SK-N-SH (cell line): ENCODE data around the gene OCEL1. TPM values are rescaled to one million over a fixed set of nuclear protein-coding genes. Genes with fewer than 3 reads are reported as not detected.

Experiments
- CTCF ChIA-PET: fragments of 300-600, 350-600 bp; formaldehyde crosslinking; extraction: SDS; loops from one replicate; lab custom pipeline; 2021; lab: Yijun Ruan, JAX
- POLR2A ChIA-PET: fragments of 350-600 bp; sonication (Branson Sonifier 250); formaldehyde crosslinking; extraction: SDS; loops from one replicate; lab custom pipeline; 2020; ENCODE audit warnings: antibody characterized with exemption, inconsistent platforms; lab: Yijun Ruan, JAX
- DNase-seq: peaks from one replicate; pipeline ENCODE4 v3.0.0; 2012
- H2AFZ ChIP-seq: fragments of 200-600 bp; sonication (generic); 2 replicates; pipeline ENCODE4 v1.8.1; 2016; ENCODE audit warnings: antibody characterized with exemption, mild to moderate bottlenecking, low read depth
- H3F3A ChIP-seq: fragments of 200-600 bp; sonication (generic); replicated peaks from 2 replicates; pipeline ENCODE3; 2016; ENCODE audit warnings: antibody characterized with exemption, mild to moderate bottlenecking; ENCODE audit not compliant: insufficient read depth
- H3K27ac ChIP-seq, 2 experiments: fragments of 200-500 bp in 1 of 2; fragments of 200-600 bp in 1 of 2; sonication (Bioruptor generic) in 1 of 2; sonication (generic), shearing (Covaris generic) in 1 of 2; 2 replicates each; pipeline versions ENCODE4 v1.5.1 to v1.6.1; 2014 to 2016; ENCODE audit warnings: low read depth in 2 of 2, inconsistent platforms in 1 of 2, low read length in 1 of 2, mild to moderate bottlenecking in 1 of 2, mixed read lengths in 1 of 2
- H3K27me3 ChIP-seq: fragments of 200-600 bp; sonication (generic), shearing (Covaris generic); 2 replicates; pipeline ENCODE4 v1.6.1; 2016; ENCODE audit warnings: mixed run types; ENCODE audit not compliant: insufficient read depth
- H3K36me3 ChIP-seq, 2 experiments: fragments of 200-500 bp in 1 of 2; fragments of 200-600 bp in 1 of 2; sonication (Bioruptor generic) in 1 of 2; sonication (generic) in 1 of 2; replicated peaks in 1 of 2; 2 replicates each; pipeline versions ENCODE3 to v1.5.1; 2014 to 2016; ENCODE audit warnings: low read length in 1 of 2, mild to moderate bottlenecking in 1 of 2; ENCODE audit not compliant: insufficient read depth in 2 of 2, control insufficient read depth in 1 of 2
- H3K4me1 ChIP-seq, 2 experiments: fragments of 200-500 bp in 1 of 2; fragments of 200-600 bp in 1 of 2; sonication (Bioruptor generic) in 1 of 2; sonication (generic), shearing (Covaris generic) in 1 of 2; 2 replicates each; pipeline versions ENCODE4 v1.5.1 to v1.6.1; 2014 to 2016; ENCODE audit warnings: low read depth in 1 of 2, low read length in 1 of 2, mixed run types in 1 of 2; ENCODE audit not compliant: insufficient read depth in 2 of 2, control insufficient read depth in 1 of 2
- H3K4me2 ChIP-seq: fragments of 200-600 bp; sonication (generic), shearing (Covaris generic); 2 replicates; pipeline ENCODE4 v1.6.1; 2017; ENCODE audit warnings: mixed run types
- H3K4me3 ChIP-seq, 2 experiments: fragments of 200-500 bp in 1 of 2; fragments of 200-600 bp in 1 of 2; sonication (Bioruptor generic) in 1 of 2; sonication (generic), shearing (Covaris generic) in 1 of 2; 2 replicates each; pipeline versions ENCODE4 v1.5.1 to v1.8.1; 2014 to 2016; ENCODE audit warnings: low read depth in 2 of 2, inconsistent platforms in 1 of 2, low read length in 1 of 2, mild to moderate bottlenecking in 1 of 2, mixed read lengths in 1 of 2, moderate library complexity in 1 of 2
- H3K79me2 ChIP-seq: fragments of 200-600 bp; sonication (generic); 2 replicates; pipeline ENCODE4 v1.8.1; 2017; ENCODE audit warnings: mild to moderate bottlenecking; ENCODE audit not compliant: insufficient read depth
- H3K9ac ChIP-seq: fragments of 200-600 bp; sonication (generic); 2 replicates; pipeline ENCODE4 v1.6.1; 2017; ENCODE audit warnings: mixed run types
- H3K9me2 ChIP-seq: fragments of 200-600 bp; sonication (generic); 2 replicates; pipeline ENCODE4 v1.6.1; 2017; ENCODE audit warnings: mixed run types
- H3K9me3 ChIP-seq: fragments of 200-600 bp; sonication (generic); 2 replicates; pipeline ENCODE4 v1.6.1; 2017; ENCODE audit warnings: mixed run types, mild to moderate bottlenecking, moderate library complexity
- H4K20me1 ChIP-seq: fragments of 200-600 bp; sonication (generic); 2 replicates; pipeline ENCODE4 v1.6.1; 2017; ENCODE audit warnings: mild to moderate bottlenecking, mixed run types; ENCODE audit not compliant: insufficient read depth
- CTCF ChIP-seq: fragments of 200-600 bp; sonication (generic); IDR thresholded peaks from 2 replicates; pipeline ENCODE4 v1.6.1; 2017; ENCODE audit warnings: antibody characterized with exemption, mild to moderate bottlenecking, moderate library complexity
- EZH2phosphoT487 ChIP-seq: fragments of 200-600 bp; sonication (generic); IDR thresholded peaks from 2 replicates; pipeline ENCODE4 v1.6.1; 2017; ENCODE audit warnings: low read depth, mixed run types, mild to moderate bottlenecking, antibody characterized with exemption, moderate library complexity, borderline replicate concordance
- FOXJ3 ChIP-seq: sonication (generic); formaldehyde crosslinking; IDR thresholded peaks from 2 replicates; pipeline ENCODE4 v1.5.1; 2020; ENCODE audit warnings: mild to moderate bottlenecking, missing genetic modification reagents
- FOXM1 ChIP-seq: IDR thresholded peaks from 2 replicates; pipeline ENCODE4 v1.4.0; 2012; ENCODE audit warnings: low read depth, mild to moderate bottlenecking
- GATA2 ChIP-seq: sonication (generic); formaldehyde crosslinking; IDR thresholded peaks from 2 replicates; pipeline ENCODE4 v1.5.0; 2020; ENCODE audit warnings: mild to moderate bottlenecking, missing genetic modification reagents
- MXI1 ChIP-seq: IDR thresholded peaks from 2 replicates; pipeline ENCODE4 v1.6.1; 2012; ENCODE audit warnings: mild to moderate bottlenecking, low read depth, low read length, improper control_type of control experiment
- NFIC ChIP-seq: IDR thresholded peaks from 2 replicates; pipeline ENCODE4 v1.4.0; 2012; ENCODE audit warnings: borderline replicate concordance
- NRF1 ChIP-seq: IDR thresholded peaks from 2 replicates; pipeline ENCODE4 v1.6.1; 2012; ENCODE audit warnings: low read depth, mild to moderate bottlenecking, low read length
- POLR2AphosphoS5 ChIP-seq: IDR thresholded peaks from 2 replicates; pipeline ENCODE4 v1.6.1; 2012; ENCODE audit warnings: low read depth, low read length
- RCOR1 ChIP-seq: fragments of 150-350 bp; IDR thresholded peaks from 2 replicates; pipeline ENCODE4 v1.6.1; 2017; ENCODE audit warnings: antibody characterized with exemption, low read length
- SIN3A ChIP-seq: IDR thresholded peaks from 2 replicates; pipeline ENCODE4 v1.6.1; 2012; ENCODE audit warnings: low read depth, mild to moderate bottlenecking, low read length, moderate library complexity, borderline replicate concordance
- TCF12 ChIP-seq: IDR thresholded peaks from 2 replicates; pipeline ENCODE4 v1.4.0; 2012
- TEAD4 ChIP-seq: IDR thresholded peaks from 2 replicates; pipeline ENCODE4 v1.4.0; 2012; ENCODE audit warnings: mild to moderate bottlenecking, borderline replicate concordance; ENCODE audit not compliant: insufficient read depth
- USF1 ChIP-seq: IDR thresholded peaks from 2 replicates; pipeline ENCODE4 v1.4.0; 2012; ENCODE audit warnings: low read depth, borderline replicate concordance
- USF2 ChIP-seq: fragments of 150-350 bp; IDR thresholded peaks from 2 replicates; pipeline ENCODE4 v1.6.1; 2017; ENCODE audit warnings: antibody characterized with exemption, low read length, low read depth, borderline replicate concordance
- YY1 ChIP-seq: IDR thresholded peaks from 2 replicates; pipeline ENCODE4 v1.4.0; 2012; ENCODE audit warnings: low read depth, mild to moderate bottlenecking
- WGBS: methylation state at CpG from one replicate; pipeline ENCODE4 v1.1.6; 2017; ENCODE audit warnings: low lambda C conversion rate; 5-methylcytosine and 5-hydroxymethylcytosine counted together
- polyA plus RNA-seq, 3 experiments: library from polyadenylated mRNA; depleted of rRNA; stranded (reverse); fragments of >200 nt; gene quantifications; 2 replicates each; pipeline ENCODE4 v1.2.3, GENCODE V29; 2012

Gene OCEL1
- polyA plus RNA-seq, 1 of the 3 experiments (the other 2 are of a cell fraction) = 9.8 TPM

- no peaks in the 10 kb centered on the region for H3K27me3 ChIP-seq
- TF ChIP-seq EZH2phosphoT487 = no peak
- TF ChIP-seq USF2 = no peak
- TF ChIP-seq FOXJ3 (CRISPR knock-in tag) = no peak
- no peak for TF ChIP-seq TEAD4
- TF ChIP-seq POLR2AphosphoS5 = no peak
- TF ChIP-seq NRF1 = no peak
- no peak for TF ChIP-seq FOXM1
- no peak for TF ChIP-seq RCOR1
- TF ChIP-seq TCF12 = no peak
- TF ChIP-seq NFIC = no peak
- no peak for TF ChIP-seq GATA2
- TF ChIP-seq USF1 = no peak
- no peak for TF ChIP-seq CTCF
- no peak for TF ChIP-seq MXI1
- no peak for TF ChIP-seq YY1
- no peak for TF ChIP-seq SIN3A
- no peaks in the 10 kb centered on the region for H3K4me1 ChIP-seq
- no peak overlapping the region for H3K27ac ChIP-seq
- no peak overlapping the region for H2AFZ ChIP-seq
- no peaks in the 10 kb centered on the region for H3K9me2 ChIP-seq
- 41% methylated on average over 6 of the region's 9 CpGs for WGBS
- no peaks in the 10 kb centered on the region for H3F3A ChIP-seq
- no peak overlapping the region for H3K9ac ChIP-seq
- H3K4me2 ChIP-seq = no peak overlapping the region
- no peaks in the 10 kb centered on the region for H3K36me3 ChIP-seq
- no peak overlapping the region for H3K4me3 ChIP-seq
- DNase-seq = no peak
- H3K9me3 ChIP-seq = peaks cover 9% of the 10 kb centered on the region; the same call in 1 of the 2 replicates
- no peaks in the 10 kb centered on the region for H3K79me2 ChIP-seq
- POLR2A ChIA-PET = interaction anchor here (1.2 to 2.2 kb wide), 3 partner anchors 33 to 44 kb away, joined by 3 to 4 read pairs (median 4); partner anchors contain the start of genes OCEL1 and USE1
- CTCF ChIA-PET = interaction anchor here (1.2 to 1.7 kb wide), 6 partner anchors 8 to 196 kb away, joined by 3 to 11 read pairs (median 4); partner anchors contain the start of gene ANKLE1
- no peaks in the 10 kb centered on the region for H4K20me1 ChIP-seq
Observed at GRCh38 chr19:17259118-17259780, 33.2 kb downstream of the OCEL1 start.
